HuH-7.5 (cell line): ENCODE measurements around the gene PTPRD.

Source experiments
- DNase-seq: peaks from one replicate; pipeline ENCODE4 v3.0.0; 2011; ENCODE audit warnings: low spot score

PTPRD gene

DNA sequence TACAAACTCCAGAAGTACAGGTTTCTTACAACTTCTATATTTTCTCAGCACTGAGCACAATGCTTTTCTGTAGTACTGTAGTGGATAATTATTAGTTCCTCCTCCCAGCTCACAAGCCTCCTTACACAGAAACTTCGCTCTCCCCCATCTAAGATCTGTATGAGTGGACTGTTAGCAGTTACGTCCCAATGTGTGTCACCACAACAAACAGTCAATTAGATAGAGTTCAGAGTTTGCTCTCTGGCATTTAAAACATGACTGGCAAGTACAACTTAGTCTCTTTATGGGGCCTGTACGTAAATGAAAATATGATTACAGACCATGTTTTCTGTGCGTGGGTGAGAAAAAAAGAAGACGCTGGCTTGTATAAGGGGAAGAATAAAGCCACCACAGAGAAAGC, 2181.9 kb downstream of the PTPRD start:
- DNase-seq, result no peak

GRCh38 chr9:8429768-8430167, 2183.0 kb downstream of the PTPRD start:
- no peak for DNase-seq

DNA sequence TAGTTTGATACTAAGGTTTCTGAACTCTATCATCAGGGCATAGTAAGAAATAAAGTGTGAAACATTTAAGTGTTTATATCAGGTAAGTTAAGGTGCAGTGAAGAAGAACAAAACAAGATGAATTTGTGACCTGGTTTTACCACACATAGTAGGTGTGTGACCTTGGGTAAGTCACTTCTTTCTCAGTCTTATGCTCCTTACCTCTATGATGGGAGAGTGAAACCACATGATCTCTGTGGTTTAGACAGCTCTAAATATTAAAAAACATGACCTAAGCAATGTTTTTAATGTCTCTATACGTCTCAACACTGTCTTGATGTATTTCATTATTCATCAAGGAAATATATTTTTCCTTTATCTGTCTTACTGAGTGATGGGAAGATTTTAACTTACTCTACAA, 2183.6 kb downstream of the PTPRD start:
- no peak for DNase-seq

DNA sequence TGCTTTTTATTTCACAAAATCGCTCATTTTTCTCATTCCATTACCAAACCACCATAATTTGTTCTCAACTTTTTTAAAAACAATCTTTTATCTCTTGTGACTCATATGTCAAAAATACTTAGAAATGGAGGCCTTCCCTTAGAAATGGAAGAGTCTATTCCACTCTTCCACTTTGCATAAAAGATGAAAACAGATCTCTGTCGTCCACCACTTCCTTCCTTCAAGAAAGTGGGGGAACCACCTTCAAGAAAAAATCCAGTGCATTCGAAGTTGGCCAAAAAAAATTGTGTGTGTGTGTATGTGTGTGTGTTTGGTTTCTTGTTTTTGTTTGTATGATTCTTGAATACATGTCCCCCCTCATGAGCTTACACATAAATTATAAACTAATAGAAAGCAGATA, 2184.4 kb downstream of the PTPRD start:
- DNase-seq, result no peak

DNA sequence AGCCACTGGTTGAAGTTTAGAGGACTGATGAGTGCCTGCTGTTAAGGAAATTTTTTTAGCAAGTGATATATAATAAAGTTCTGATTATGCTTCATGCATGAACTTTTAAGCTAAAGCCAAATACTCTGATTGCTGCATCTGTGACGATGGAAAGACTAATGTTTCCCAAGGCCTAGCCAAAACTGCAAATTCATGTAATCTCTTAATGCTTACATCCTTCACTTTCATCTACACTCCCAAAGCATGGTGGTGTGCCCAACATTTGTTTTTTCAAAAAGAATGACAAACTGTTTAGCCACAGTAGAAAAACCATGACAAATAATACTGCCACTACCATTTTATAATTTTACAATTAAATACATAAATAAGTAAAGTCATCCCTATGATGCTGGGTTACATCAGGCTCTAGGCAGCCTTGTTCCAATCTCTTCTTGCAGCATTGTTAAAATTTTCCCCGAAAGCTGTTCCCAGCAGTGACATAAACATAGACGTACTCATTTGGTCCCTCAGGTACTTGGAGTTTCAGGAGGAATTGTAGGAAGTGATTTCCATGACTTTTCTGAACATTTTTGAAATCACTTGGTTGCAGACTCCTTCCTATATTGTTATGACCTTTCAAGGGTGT, 2187.9 kb downstream of the PTPRD start:
- no peak for DNase-seq

DNA sequence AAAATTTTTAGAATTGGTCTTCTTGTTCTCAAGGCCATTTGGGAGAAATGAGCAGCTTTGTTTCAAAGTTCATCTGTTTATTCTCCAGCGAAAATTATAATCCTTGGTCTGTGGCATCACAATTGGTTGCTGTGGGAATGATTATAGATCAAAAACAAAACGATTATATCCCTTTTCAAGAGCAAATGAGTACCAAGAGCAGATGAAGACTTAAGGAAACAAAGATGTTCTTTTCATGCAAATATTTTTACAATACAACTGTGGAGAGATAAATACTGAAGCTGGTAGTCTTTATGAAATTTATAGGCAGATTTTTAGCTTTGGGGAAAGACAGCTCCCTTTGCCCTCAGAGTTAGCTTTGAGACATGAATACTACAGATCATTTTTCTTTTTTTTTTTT, 2192.4 kb downstream of the PTPRD start:
- no peak for DNase-seq

DNA sequence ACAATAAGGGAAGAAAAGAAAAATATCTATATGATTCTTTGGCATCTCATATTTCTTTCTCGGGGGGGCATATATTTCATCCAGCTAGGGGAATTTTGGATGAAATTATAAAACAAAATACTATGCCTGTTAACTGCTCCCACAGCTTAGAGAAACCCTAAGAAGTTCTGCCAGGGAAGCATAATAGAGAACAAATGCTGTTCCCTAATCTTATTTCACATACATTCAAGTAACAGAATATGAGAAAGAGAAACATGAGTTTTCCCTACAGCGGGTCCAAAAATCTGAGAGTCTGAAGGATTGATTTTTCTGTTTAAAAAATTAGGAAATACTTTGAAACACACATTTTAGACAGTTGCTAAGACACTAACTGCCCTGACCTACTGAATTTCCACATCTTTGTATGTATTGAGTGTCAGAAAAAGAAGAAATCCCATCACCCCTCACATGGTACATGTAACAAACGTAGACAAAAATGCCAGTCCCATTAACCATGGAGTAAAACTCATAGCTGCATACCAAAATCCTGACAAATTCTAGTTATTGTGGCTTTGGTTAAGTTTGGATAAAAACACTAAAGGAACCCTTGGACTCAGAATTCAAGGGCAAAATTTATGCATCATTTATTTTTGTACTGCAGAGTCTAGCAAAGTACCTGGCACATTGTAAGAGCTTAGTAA, 2193.1 kb downstream of the PTPRD start:
- no peak for DNase-seq

DNA sequence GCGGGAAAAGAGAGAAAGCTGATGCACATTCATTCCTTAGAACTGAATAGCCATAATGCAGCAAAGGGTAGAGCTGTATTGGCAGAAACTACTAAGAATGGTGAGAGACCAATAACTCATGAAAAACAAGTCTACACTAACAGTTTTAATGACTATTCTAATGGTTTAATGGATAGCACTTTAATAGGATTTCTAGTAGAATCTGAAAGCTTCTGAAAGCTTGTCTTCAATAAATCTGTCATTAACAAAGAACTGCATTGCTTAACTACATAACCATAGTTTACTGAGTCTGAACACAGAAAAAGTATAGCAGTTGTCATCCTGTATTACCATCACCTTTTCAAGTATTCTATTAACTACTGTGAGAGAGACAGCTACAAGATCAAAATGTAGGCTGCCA, 2195.5 kb downstream of the PTPRD start:
- no peak for DNase-seq

GRCh38 chr9:8412327-8412726, 2200.5 kb downstream of the PTPRD start:
- no peak for DNase-seq

DNA sequence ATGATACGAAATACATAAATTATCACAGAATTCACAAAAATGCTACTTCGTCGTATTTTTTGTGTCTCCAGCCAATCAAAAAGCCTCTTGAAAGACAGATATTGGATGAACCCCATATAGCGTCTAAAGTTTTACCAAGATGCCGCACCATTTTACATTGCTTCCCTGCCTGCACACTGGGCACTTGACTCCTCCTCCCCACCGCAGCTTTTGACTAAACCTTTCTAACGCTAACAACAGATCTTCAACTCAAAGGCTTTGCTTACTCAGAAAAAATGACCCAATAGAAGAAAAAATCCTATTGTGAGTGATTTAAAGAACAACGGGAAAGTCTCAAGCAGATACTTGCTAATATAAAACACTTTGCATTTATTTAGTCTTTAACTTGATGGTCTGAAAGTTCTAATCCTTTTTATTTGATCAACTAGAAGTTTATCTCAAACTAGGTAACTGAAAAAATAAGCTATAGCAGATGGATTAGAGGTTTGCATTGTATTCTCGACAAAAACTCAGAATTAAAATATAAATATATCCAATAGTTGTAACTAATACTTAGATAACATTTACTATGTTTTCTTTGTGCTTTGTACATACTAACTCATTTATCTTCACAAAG, 2204.1 kb downstream of the PTPRD start:
- no peak for DNase-seq

DNA sequence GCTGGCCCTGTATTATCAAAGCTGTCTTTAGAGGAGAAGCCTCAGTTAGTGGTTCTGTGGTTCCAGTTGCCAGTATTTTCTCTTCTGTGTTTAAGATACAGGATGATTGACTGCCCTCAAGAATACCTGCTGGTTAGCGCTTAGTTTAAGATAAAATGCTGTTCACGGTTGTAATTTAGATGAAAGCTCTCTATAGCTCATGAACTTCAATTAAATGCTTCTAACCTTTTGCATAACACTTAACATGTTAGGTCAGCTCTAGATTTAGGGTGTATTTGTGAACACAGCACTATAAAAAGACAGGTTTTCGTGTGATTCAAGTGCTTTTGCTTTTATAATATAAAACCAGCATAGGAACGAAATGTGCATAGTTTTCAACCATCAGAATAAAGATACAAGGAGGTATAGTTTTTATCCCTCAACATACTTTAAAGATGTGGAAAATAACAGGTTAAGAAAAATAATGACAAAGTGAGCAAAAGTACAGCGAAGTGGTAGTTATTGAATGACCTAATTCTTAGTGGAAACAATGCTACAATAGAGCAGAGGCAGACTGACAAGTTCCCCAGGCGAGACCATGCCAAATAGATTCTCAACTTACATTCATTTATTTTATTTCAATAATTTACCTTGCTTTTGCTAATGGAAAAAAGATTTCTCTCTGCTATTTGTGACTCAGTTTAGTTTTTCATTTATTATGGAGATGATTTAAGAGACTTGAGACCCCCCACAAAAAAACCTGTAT, 2210.7 kb downstream of the PTPRD start:
- no peak for DNase-seq

DNA sequence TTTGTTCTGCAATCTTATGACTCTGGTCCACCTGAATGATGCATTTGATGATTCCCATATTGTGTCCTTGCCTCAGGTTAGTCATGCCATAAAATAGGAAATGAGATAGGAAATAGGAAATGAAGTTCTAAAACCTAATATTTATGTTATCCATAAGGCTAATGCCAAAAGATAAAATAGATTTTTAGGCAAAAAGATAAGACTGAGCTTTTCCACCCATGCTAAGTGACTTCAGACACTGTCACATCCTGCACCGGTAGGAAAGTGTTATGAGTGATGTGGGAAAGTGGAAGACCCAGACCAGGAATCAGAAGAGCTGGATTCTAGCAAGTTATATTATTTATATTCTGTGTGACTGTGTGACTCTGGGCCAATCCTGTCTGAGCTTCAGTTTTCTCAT, 2212.4 kb downstream of the PTPRD start:
- DNase-seq, result no peak

DNA sequence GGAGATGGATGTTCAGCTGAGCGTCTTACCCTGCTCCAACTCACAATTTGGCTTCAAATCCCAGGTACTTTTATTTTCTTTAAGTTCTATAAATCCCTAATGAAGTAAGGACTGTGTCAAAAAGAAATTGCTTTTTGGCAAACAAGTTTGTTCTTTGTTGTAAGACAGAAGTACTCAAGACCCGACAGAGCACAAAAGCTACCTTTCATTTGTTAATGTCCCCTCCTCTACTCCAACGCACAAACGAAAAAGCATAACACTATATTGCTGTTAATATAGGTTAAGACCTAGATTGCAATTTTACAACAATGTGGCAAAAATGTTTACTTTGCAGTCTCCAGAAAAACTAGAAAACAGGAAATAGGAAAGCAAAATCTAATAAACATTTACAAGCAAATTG, 2217.8 kb downstream of the PTPRD start:
- DNase-seq, result no peak

DNA sequence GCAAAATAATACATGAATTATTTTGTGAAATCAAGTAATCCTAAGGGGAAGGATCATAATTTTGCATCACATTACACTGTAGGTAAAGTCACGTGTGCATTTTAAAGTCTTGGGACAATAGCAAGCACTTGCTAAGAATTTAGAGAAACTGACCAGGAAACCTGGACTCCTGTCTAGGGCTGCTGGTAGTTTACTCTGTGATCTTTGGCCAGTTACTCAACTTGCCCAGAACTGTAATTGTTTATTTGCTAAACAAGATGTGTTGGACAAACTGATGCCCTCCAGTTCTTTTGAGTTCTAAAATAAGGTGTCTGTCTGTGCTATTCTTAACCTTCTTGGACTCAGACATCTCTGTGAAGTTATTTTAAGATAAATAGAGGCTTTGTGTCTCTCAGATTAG, 2218.5 kb downstream of the PTPRD start:
- no peak for DNase-seq

GRCh38 chr9:8392866-8393265, 2219.9 kb downstream of the PTPRD start:
- no peak for DNase-seq

- no peak for DNase-seq
Measured at GRCh38 chr9:8391566-8391965, 2221.2 kb downstream of the PTPRD start.

GRCh38 chr9:8391132-8391531, 2221.7 kb downstream of the PTPRD start:
- DNase-seq, result no peak

GRCh38 chr9:8390571-8390970, 2222.2 kb downstream of the PTPRD start:
- DNase-seq, result no peak

GRCh38 chr9:8389531-8389930, 2223.3 kb downstream of the PTPRD start:
- DNase-seq, result no peak

- no peak for DNase-seq
Measured at GRCh38 chr9:8388132-8388531, 2224.7 kb downstream of the PTPRD start.

DNA sequence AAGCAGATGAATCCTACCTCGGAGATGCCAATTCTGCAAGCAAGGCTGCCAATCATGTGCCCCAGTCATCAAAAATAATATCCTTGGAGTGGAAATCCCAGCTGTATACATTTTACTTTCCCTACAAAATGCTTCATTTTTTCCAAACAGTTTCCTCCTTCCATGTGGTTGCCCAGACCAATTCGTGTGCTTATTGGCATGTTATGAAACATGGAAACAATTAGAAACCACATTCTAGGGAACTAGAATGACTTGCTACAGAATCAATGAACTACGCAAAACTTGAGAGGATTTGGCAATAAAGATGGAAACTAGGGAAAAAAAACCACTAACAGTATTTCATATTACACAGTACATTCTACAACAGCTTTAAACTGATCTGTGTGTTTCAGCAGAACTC, 2228.7 kb downstream of the PTPRD start:
- no peak for DNase-seq

DNA sequence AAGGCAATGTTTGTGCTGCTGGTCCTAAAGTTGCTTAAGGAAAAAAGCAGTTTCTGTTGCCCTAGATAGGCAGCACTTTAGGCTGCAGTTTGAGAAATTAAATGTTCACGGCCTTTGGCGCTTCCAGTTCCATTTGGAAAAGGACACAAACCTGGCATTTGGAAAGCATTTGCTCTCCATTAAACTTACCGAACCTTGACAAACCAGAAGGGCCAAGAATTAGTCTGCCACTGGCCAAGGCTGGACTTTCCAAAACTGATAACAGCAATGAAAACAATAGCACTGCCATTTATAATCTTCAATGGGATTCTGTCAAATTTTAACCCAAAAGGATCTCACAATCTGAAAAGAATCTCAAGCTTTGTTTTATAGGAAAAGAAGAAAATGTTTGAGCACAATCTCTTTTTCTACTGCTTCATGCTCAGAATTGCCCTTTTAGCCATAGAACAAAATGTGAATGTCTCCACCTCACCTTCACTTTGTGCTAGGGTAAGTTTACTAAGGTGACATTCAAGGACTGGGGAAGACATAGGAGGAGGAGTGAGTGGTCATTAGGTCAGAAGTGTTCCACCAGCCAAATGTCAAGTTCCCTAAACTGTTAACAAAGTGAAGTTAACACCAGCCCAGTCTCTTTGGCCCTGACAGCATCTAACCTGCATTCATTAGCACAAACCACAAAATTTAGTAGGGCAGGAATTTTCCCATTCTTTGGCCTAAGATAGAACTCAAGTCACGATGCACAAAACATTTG, 2229.8 kb downstream of the PTPRD start:
- no peak for DNase-seq
